KMS-11 (cell line): ENCODE results near the gene PRSS27.

Experiments
- H2AFZ ChIP-seq: fragments of 200-600 bp; sonication (generic); 2 replicates; pipeline ENCODE4 v1.6.1; 2016; ENCODE audit warnings: antibody characterized with exemption, mixed run types, low read depth
- H3K27ac ChIP-seq: fragments of 200-600 bp; sonication (generic); 2 replicates; pipeline ENCODE4 v1.6.1; 2016; ENCODE audit warnings: mild to moderate bottlenecking, mixed run types
- H3K27me3 ChIP-seq: fragments of 200-600 bp; sonication (generic); 2 replicates; pipeline ENCODE4 v1.6.1; 2017; ENCODE audit warnings: mild to moderate bottlenecking, low read depth, mixed run types, moderate library complexity; ENCODE audit not compliant: insufficient read depth
- H3K36me3 ChIP-seq: fragments of 200-600 bp; sonication (generic); 2 replicates; pipeline ENCODE4 v1.6.1; 2017; ENCODE audit warnings: mild to moderate bottlenecking, mixed run types; ENCODE audit not compliant: insufficient read depth
- H3K4me1 ChIP-seq: fragments of 200-600 bp; sonication (generic); 2 replicates; pipeline ENCODE4 v1.6.1; 2016; ENCODE audit warnings: mild to moderate bottlenecking, low read depth, mixed run types; ENCODE audit not compliant: poor library complexity, severe bottlenecking
- H3K4me2 ChIP-seq: fragments of 200-600 bp; sonication (generic); 2 replicates; pipeline ENCODE4 v1.7.0; 2016; ENCODE audit warnings: mild to moderate bottlenecking, mixed run types
- H3K4me3 ChIP-seq: fragments of 200-600 bp; sonication (generic); IDR thresholded peaks from 2 replicates; pipeline ENCODE4 v1.6.1; 2017; ENCODE audit warnings: low read depth, low read length, mixed read lengths; ENCODE audit not compliant: insufficient read depth
- H3K79me2 ChIP-seq: fragments of 200-600 bp; sonication (generic); 2 replicates; pipeline ENCODE4 v1.6.1; 2016; ENCODE audit warnings: low read depth, mixed run types; ENCODE audit not compliant: insufficient read depth
- H3K9ac ChIP-seq: fragments of 200-600 bp; sonication (generic); 2 replicates; pipeline ENCODE4 v1.6.1; 2016; ENCODE audit warnings: mild to moderate bottlenecking, mixed run types
- H4K20me1 ChIP-seq: fragments of 200-600 bp; sonication (generic); 2 replicates; pipeline ENCODE4 v1.6.1; 2016; ENCODE audit warnings: mild to moderate bottlenecking, mixed run types; ENCODE audit not compliant: insufficient read depth
- CTCF ChIP-seq: fragments of 200-600 bp; sonication (generic); conservative IDR thresholded peaks from 2 replicates; pipeline ENCODE4 v1.6.1; 2017; ENCODE audit warnings: low read depth, mild to moderate bottlenecking, antibody characterized with exemption, low read length, moderate library complexity, mixed read lengths

The PRSS27 gene

GRCh38 chr16:2701272-2701671 lies 18.8 kb downstream of the PRSS27 start:
- H3K9ac ChIP-seq = no peak overlapping the region
- no peak overlapping the region for H3K27ac ChIP-seq
- no peaks in the 10 kb centered on the region for H3K4me1 ChIP-seq
- H2AFZ ChIP-seq = no peak overlapping the region
- no peak for TF ChIP-seq CTCF
- no peaks in the 10 kb centered on the region for H3K79me2 ChIP-seq
- no peaks in the 10 kb centered on the region for H3K27me3 ChIP-seq
- H3K4me3 ChIP-seq = no peak overlapping the region
- H4K20me1 ChIP-seq = no peaks in the 10 kb centered on the region
- H3K4me2 ChIP-seq = no peak overlapping the region
- no peaks in the 10 kb centered on the region for H3K36me3 ChIP-seq

- Histone ChIP-seq H4K20me1 (no peaks in the 10 kb centered on the region), H2AFZ (no peak overlapping the region), H3K4me3 (no peak overlapping the region), H3K9ac (no peak overlapping the region), H3K36me3 (no peaks in the 10 kb centered on the region), H3K4me2 (no peak overlapping the region), H3K79me2 (no peaks in the 10 kb centered on the region), H3K27me3 (no peaks in the 10 kb centered on the region), H3K4me1 (no peaks in the 10 kb centered on the region), H3K27ac (no peak overlapping the region)
- TF ChIP-seq CTCF = no peak
These were observed 19.2 kb downstream of the PRSS27 start for GRCh38 chr16:2700786-2701185.

GRCh38 chr16:2699791-2700600 lies 20.0 kb downstream of the PRSS27 start:
- H3K4me2 ChIP-seq = no peak overlapping the region
- no peak for TF ChIP-seq CTCF

GRCh38 chr16:2698965-2699750 lies 20.9 kb downstream of the PRSS27 start:
- H2AFZ ChIP-seq = no peak overlapping the region
- H4K20me1 ChIP-seq = no peaks in the 10 kb centered on the region
- no peaks in the 10 kb centered on the region for H3K36me3 ChIP-seq
- no peak overlapping the region for H3K4me3 ChIP-seq
- H3K27me3 ChIP-seq = no peaks in the 10 kb centered on the region
- H3K27ac ChIP-seq = no peak overlapping the region
- no peak overlapping the region for H3K9ac ChIP-seq
- no peak overlapping the region for H3K4me2 ChIP-seq
- H3K4me1 ChIP-seq = no peaks in the 10 kb centered on the region
- no peaks in the 10 kb centered on the region for H3K79me2 ChIP-seq
- no peak for TF ChIP-seq CTCF

More at GRCh38 chr16:2699791-2700600, 20.0 kb downstream of the PRSS27 start:
- Histone ChIP-seq H3K27me3 (no peaks in the 10 kb centered on the region), H2AFZ (no peak overlapping the region), H3K4me1 (no peaks in the 10 kb centered on the region), H3K79me2 (no peaks in the 10 kb centered on the region), H4K20me1 (no peaks in the 10 kb centered on the region), H3K27ac (no peak overlapping the region), H3K4me3 (no peak overlapping the region), H3K9ac (no peak overlapping the region), H3K36me3 (no peaks in the 10 kb centered on the region)
